Endothelial cell of umbilical vein (primary cell): ENCODE data around the gene ATP8A1. TPM values are rescaled to one million over a fixed set of nuclear protein-coding genes. Genes with fewer than 3 reads are reported as not detected.

Experiments
- BruUV-seq: library from RNA; stranded (reverse); fragments of 400-500 nt; replicated peaks from 2 replicates; lab custom pipeline; 2021; lab: Mats Ljungman, UMichigan
- CTCF ChIA-PET: fragments of 300-600, 350-600 bp; sonication (Branson Sonifier 250); formaldehyde crosslinking; loops from one replicate; lab custom pipeline; 2021; ENCODE audit warnings: antibody characterized with exemption, inconsistent platforms; lab: Charles Lee
- POLR2A ChIA-PET: fragments of 300-600, 350-600 bp; sonication (Branson Sonifier 250); formaldehyde crosslinking; loops from one replicate; lab custom pipeline; 2021; ENCODE audit warnings: antibody characterized with exemption, inconsistent platforms; lab: Charles Lee
- DNase-seq: peaks from one replicate; pipeline ENCODE4 v3.0.0-alpha.2; 2011; ENCODE audit warnings: low read depth, low spot score
- FAIRE-seq: peaks from 2 replicates; lab custom pipeline; 2011; peaks lifted over from hg19 to GRCh38; lab: Jason Lieb, UNC
- H2AFZ ChIP-seq: 2 replicates; pipeline ENCODE4 v1.6.0; 2012; ENCODE audit warnings: low read depth, low read length, control low read depth, inconsistent platforms
- H3K27ac ChIP-seq: 2 replicates; pipeline ENCODE4 v1.5.1; 2011; ENCODE audit warnings: low read depth, mild to moderate bottlenecking, control low read depth, low read length, moderate library complexity; ENCODE audit not compliant: insufficient read depth
- H3K27me3 ChIP-seq, 2 experiments: 2 replicates each; pipeline versions ENCODE4 v1.6.0 to v1.6.1; 2011; ENCODE audit warnings: low read length in 2 of 2, mixed read lengths in 1 of 2; ENCODE audit not compliant: control insufficient read depth in 2 of 2, insufficient read depth in 2 of 2
- H3K36me3 ChIP-seq, 2 experiments: 2 replicates in 1 of 2; 3 replicates in 1 of 2; pipeline ENCODE4 v1.5.1; 2011; ENCODE audit warnings: low read length in 2 of 2, mild to moderate bottlenecking in 1 of 2, moderate library complexity in 1 of 2; ENCODE audit not compliant: control insufficient read depth in 2 of 2, insufficient read depth in 2 of 2; ENCODE audit errors: extremely low read depth in 1 of 2
- H3K4me1 ChIP-seq: 3 replicates; pipeline ENCODE4 v1.5.1; 2011; ENCODE audit warnings: mild to moderate bottlenecking, low read length; ENCODE audit not compliant: control insufficient read depth, insufficient read depth; ENCODE audit errors: extremely low read depth
- H3K4me2 ChIP-seq: 2 replicates; pipeline ENCODE4 v1.6.1; 2011; ENCODE audit warnings: low read length, control low read depth, mixed read lengths; ENCODE audit not compliant: insufficient read depth
- H3K4me3 ChIP-seq, 3 experiments: fragments of 200-600 bp in 1 of 3; sonication (generic), shearing (Covaris generic) in 1 of 3; replicated peaks in 1 of 3; 2 replicates each; pipeline ENCODE4 v1.5.1; 2011 to 2016; ENCODE audit warnings: control low read depth in 3 of 3, low read length in 3 of 3, mild to moderate bottlenecking in 2 of 3, inconsistent platforms in 1 of 3, low read depth in 1 of 3, moderate library complexity in 1 of 3; ENCODE audit not compliant: insufficient read depth in 1 of 3
- H3K79me2 ChIP-seq: 2 replicates; pipeline ENCODE4 v1.6.0; 2012; ENCODE audit warnings: low read length, inconsistent platforms; ENCODE audit not compliant: control insufficient read depth, insufficient read depth
- H3K9ac ChIP-seq: replicated peaks from 2 replicates; pipeline ENCODE3; 2011; ENCODE audit warnings: low read length, control low read depth; ENCODE audit not compliant: insufficient read depth; ENCODE audit errors: extremely low read depth
- H3K9me1 ChIP-seq: replicated peaks from 3 replicates; pipeline ENCODE4 v1.6.0; 2011; ENCODE audit warnings: mild to moderate bottlenecking, low read length; ENCODE audit not compliant: control insufficient read depth, insufficient read depth; ENCODE audit errors: extremely low read depth
- H3K9me3 ChIP-seq: replicated peaks from 2 replicates; pipeline ENCODE4 v1.5.1; 2012; ENCODE audit warnings: low read length, inconsistent platforms; ENCODE audit not compliant: control insufficient read depth, insufficient read depth
- H4K20me1 ChIP-seq: replicated peaks from 2 replicates; pipeline ENCODE3; 2011; ENCODE audit warnings: mild to moderate bottlenecking, low read length; ENCODE audit not compliant: control insufficient read depth, insufficient read depth; ENCODE audit errors: extremely low read depth
- EZH2 ChIP-seq: IDR thresholded peaks from 2 replicates; pipeline ENCODE4 v1.6.1; 2012; ENCODE audit warnings: borderline replicate concordance, low read depth, mild to moderate bottlenecking, moderate library complexity, low read length, inconsistent platforms; ENCODE audit not compliant: severe bottlenecking
- FOS ChIP-seq: IDR thresholded peaks from 2 replicates; pipeline ENCODE4 v1.6.1; 2011; ENCODE audit warnings: mild to moderate bottlenecking, low read length, moderate library complexity, borderline replicate concordance; ENCODE audit not compliant: insufficient read depth
- GATA2 ChIP-seq: IDR thresholded peaks from 2 replicates; pipeline ENCODE4 v1.7.0; 2011; ENCODE audit warnings: low read depth, mild to moderate bottlenecking, moderate library complexity, mixed read lengths, low read length; ENCODE audit not compliant: insufficient read length, insufficient read depth
- JUN ChIP-seq: IDR thresholded peaks from 2 replicates; pipeline ENCODE4 v1.6.1; 2011; ENCODE audit warnings: borderline replicate concordance, low read depth; ENCODE audit not compliant: insufficient read length, insufficient read depth
- MYC ChIP-seq: IDR thresholded peaks from one replicate; pipeline ENCODE4 v1.6.1; 2011; ENCODE audit warnings: mild to moderate bottlenecking, low read depth, low read length
- POLR2A ChIP-seq: IDR thresholded peaks from 2 replicates; pipeline ENCODE4 v1.6.1; 2012; ENCODE audit warnings: low read depth, mild to moderate bottlenecking, control low read depth, low read length
- POLR2AphosphoS5 ChIP-seq: IDR thresholded peaks from 2 replicates; pipeline ENCODE4 v1.6.1; 2012; ENCODE audit warnings: low read depth, mild to moderate bottlenecking, control low read depth, low read length, moderate library complexity; ENCODE audit not compliant: insufficient read depth
- dilution Hi-C: fragments of 300-500 bp; cut with MboI; formaldehyde crosslinking; loops from one replicate; pipeline ENCODE4 v1.15.0; 2019; ENCODE audit warnings: low sequenced_read_pairs; ENCODE audit not compliant: extremely low pct_ligation_motif_present
- intact Hi-C: fragments of 100-400 bp; cut with micrococcal nuclease; formaldehyde crosslinking; loops from one replicate; pipeline ENCODE4 v1.10.0; 2022
- polyA plus RNA-seq, 4 experiments: library from polyadenylated mRNA; depleted of rRNA in 3 of 4; stranded (reverse) in 3 of 4; unstranded in 1 of 4; fragments of >200 nt; gene quantifications; 2 replicates each; pipeline versions ENCODE4 v1.2.1 to v1.2.3, GENCODE V29; 2011 to 2012; ENCODE audit warnings: missing spikeins in 1 of 4
- total RNA-seq: library from RNA; stranded (reverse); gene quantifications from 2 replicates; pipeline ENCODE4 v1.2.3, GENCODE V29; 2021
- TF ChIP-seq, protein P1 (sequence below), 2 donors: IDR thresholded peaks; 1 replicate in 1 of 2; 2 replicates in 1 of 2; pipeline ENCODE4 v1.5.1; 2011; ENCODE audit warnings: low read length in 2 of 2, mild to moderate bottlenecking in 2 of 2, moderate library complexity in 2 of 2, control low read depth in 1 of 2, inconsistent platforms in 1 of 2, low read depth in 1 of 2; ENCODE audit not compliant: insufficient read depth in 1 of 2; ENCODE audit errors: extremely low read depth in 1 of 2
- TF ChIP-seq, protein P2 (sequence below): IDR thresholded peaks from 2 replicates; pipeline ENCODE4 v1.6.1; 2011; ENCODE audit not compliant: insufficient read depth, insufficient read length

Gene ATP8A1
- total and polyA plus RNA-seq, 2 donors (not counting 3 experiments of a cell fraction or from before 2014, with no cell fraction given), result 0.97 to 11.5 TPM

DNA sequence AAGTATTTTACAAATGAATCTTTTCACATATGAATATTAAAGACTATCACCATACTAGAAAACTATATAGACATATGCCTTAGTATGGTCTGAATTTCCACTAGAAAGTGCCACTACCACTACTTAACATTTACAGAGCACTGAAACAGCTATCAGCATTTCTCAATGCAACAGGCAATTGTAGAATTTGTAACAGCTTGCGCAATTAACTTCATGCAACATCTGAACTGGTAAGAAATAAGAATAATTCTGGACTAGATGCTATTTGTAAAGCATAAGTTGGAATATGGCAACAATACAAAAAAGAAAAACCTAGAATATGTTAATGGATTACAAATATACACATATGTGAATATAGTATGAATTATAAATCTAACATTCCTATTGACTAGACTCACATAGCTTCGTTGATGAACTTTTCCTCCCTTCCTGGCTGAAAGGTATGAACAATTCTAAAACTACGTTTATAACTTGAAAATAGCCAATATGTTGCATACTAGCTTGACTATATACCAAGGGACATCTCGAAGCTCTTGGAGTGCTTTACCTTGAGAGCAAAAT is 82.0 kb downstream of the ATP8A1 start:
- H3K79me2 ChIP-seq, result no peaks in the 10 kb centered on the region
- no peak overlapping the region for H3K27ac ChIP-seq
- intact Hi-C loops, result no loop called here
- no peak overlapping the region for H3K4me3 ChIP-seq
- dilution Hi-C loops, result no loop called here
- H3K9me3 ChIP-seq, result no peaks in the 10 kb centered on the region
- ChIA-PET CTCF (interaction anchor here (0.6 to 1.2 kb wide), 3 partner anchors 98 to 234 kb away, joined by 3 read pairs; no protein-coding TSS in a partner anchor), POLR2A (no interaction called here)
- BruUV-seq, result no TSS peak
- H3K9ac ChIP-seq, result no peak overlapping the region
- no peaks in the 10 kb centered on the region for H3K36me3 ChIP-seq
- FAIRE-seq, result no peak
- H2AFZ ChIP-seq, result no peak overlapping the region
- no peaks in the 10 kb centered on the region for H4K20me1 ChIP-seq
- H3K9me1 ChIP-seq, result no peaks in the 10 kb centered on the region
- no peaks in the 10 kb centered on the region for H3K4me1 ChIP-seq
- no peak overlapping the region for H3K4me2 ChIP-seq
- DNase-seq, result no peak
- TF ChIP-seq, protein P1, sequence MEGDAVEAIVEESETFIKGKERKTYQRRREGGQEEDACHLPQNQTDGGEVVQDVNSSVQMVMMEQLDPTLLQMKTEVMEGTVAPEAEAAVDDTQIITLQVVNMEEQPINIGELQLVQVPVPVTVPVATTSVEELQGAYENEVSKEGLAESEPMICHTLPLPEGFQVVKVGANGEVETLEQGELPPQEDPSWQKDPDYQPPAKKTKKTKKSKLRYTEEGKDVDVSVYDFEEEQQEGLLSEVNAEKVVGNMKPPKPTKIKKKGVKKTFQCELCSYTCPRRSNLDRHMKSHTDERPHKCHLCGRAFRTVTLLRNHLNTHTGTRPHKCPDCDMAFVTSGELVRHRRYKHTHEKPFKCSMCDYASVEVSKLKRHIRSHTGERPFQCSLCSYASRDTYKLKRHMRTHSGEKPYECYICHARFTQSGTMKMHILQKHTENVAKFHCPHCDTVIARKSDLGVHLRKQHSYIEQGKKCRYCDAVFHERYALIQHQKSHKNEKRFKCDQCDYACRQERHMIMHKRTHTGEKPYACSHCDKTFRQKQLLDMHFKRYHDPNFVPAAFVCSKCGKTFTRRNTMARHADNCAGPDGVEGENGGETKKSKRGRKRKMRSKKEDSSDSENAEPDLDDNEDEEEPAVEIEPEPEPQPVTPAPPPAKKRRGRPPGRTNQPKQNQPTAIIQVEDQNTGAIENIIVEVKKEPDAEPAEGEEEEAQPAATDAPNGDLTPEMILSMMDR (IDR thresholded peaks at IDR 0.05; ENCODE audit: extremely low read depth in 1 of 2, insufficient read depth in 1 of 2, low read depth in 1 of 2, low read length in 2 of 2), result no peak
- TF ChIP-seq JUN, result no peak
- TF ChIP-seq, protein P2, sequence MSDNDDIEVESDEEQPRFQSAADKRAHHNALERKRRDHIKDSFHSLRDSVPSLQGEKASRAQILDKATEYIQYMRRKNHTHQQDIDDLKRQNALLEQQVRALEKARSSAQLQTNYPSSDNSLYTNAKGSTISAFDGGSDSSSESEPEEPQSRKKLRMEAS, result no peak
- H3K27me3 ChIP-seq, result no peaks in the 10 kb centered on the region

DNA sequence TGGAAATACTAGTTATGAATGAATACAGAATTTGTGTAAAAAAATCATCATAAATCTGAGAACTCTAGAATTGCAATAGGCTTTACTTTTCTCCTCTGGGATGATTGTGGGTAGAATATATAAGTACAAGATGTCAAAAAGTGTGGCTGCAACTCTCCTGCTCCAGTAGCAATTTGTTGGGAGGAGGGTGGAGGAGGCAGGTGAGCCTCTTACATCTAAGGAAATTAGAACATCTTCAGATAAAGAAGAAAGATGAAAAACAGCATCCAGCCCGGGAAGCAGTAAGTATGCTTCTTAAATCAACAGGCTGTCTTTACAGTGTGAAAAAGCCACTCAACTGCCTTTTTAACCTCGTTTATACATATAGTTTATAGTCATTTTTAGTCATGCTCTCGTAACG is 83.7 kb downstream of the ATP8A1 start:
- Histone ChIP-seq H4K20me1 (no peaks in the 10 kb centered on the region), H3K9ac (no peak overlapping the region), H3K27ac (no peak overlapping the region), H3K79me2 (no peaks in the 10 kb centered on the region), H3K9me3 (no peaks in the 10 kb centered on the region), H3K36me3 (no peaks in the 10 kb centered on the region), H3K4me2 (no peak overlapping the region), H3K27me3 (no peaks in the 10 kb centered on the region), H3K4me3 (no peak overlapping the region), H2AFZ (no peak overlapping the region), H3K4me1 (no peaks in the 10 kb centered on the region), H3K9me1 (no peaks in the 10 kb centered on the region)
- FAIRE-seq (no peak), DNase-seq (no peak)
- intact Hi-C loops, result no loop called here
- dilution Hi-C loops, result no loop called here
- no peak for TF ChIP-seq JUN
- TF ChIP-seq, protein P2, result no peak
- no peak for TF ChIP-seq POLR2AphosphoS5
- no peak for TF ChIP-seq FOS
- TF ChIP-seq, protein P1 (IDR thresholded peaks at IDR 0.05; ENCODE audit: extremely low read depth in 1 of 2, insufficient read depth in 1 of 2, low read depth in 1 of 2, low read length in 2 of 2), result no peak
- TF ChIP-seq POLR2A, result no peak
- no peak for TF ChIP-seq EZH2
- TF ChIP-seq GATA2, result no peak
- no peak for TF ChIP-seq MYC
- POLR2A ChIA-PET, result no interaction called here
- CTCF ChIA-PET, result no interaction called here
- no TSS peak for BruUV-seq
